OCI-LY3 (cell line): Measurements from ENCODE around the gene CD79A.

Experiments used
- H2AFZ ChIP-seq: fragments of 200-600, 300-600 bp; shearing (Covaris generic); 2 replicates; pipeline ENCODE4 v1.6.0; 2014; ENCODE audit warnings: antibody characterized with exemption, low read depth, low read length
- H3K27ac ChIP-seq: fragments of 200-600, 300-600 bp; sonication (generic); 2 replicates; pipeline ENCODE4 v1.5.1; 2014; ENCODE audit warnings: mild to moderate bottlenecking, low read length, moderate library complexity, mixed read lengths
- H3K27me3 ChIP-seq: fragments of 200-600, 300-600 bp; sonication (generic); 2 replicates; pipeline ENCODE4 v1.6.1; 2014; ENCODE audit warnings: low read depth, low read length, mixed read lengths
- H3K36me3 ChIP-seq: fragments of 200-600, 300-600 bp; sonication (generic); replicated peaks from 2 replicates; pipeline ENCODE3; 2014; ENCODE audit warnings: low read depth, low read length, mixed read lengths
- H3K4me1 ChIP-seq: fragments of 300-600, 200-600 bp; sonication (generic); 2 replicates; pipeline ENCODE4 v1.6.1; 2014; ENCODE audit warnings: low read length, mixed read lengths
- H3K4me2 ChIP-seq: fragments of 200-600, 300-600 bp; sonication (generic); 2 replicates; pipeline ENCODE4 v1.6.1; 2014; ENCODE audit warnings: low read length, mixed read lengths
- H3K4me3 ChIP-seq: fragments of 300-600, 200-600 bp; sonication (generic); 2 replicates; pipeline ENCODE4 v1.5.1; 2014; ENCODE audit warnings: antibody characterized with exemption, mild to moderate bottlenecking, low read length, moderate library complexity
- H3K79me2 ChIP-seq: fragments of 300-600, 200-600 bp; shearing (Covaris generic); 2 replicates; pipeline ENCODE4 v1.6.1; 2014; ENCODE audit warnings: mild to moderate bottlenecking, low read length, mixed read lengths
- H3K9ac ChIP-seq: fragments of 300-600, 200-600 bp; shearing (Covaris generic); 2 replicates; pipeline ENCODE4 v1.6.0; 2014; ENCODE audit warnings: mild to moderate bottlenecking, low read length, moderate library complexity
- H3K9me3 ChIP-seq: fragments of 200-600, 300-600 bp; shearing (Covaris generic); 2 replicates; pipeline ENCODE4 v1.6.1; 2014; ENCODE audit warnings: low read length, mixed read lengths; ENCODE audit not compliant: insufficient read depth
- H4K20me1 ChIP-seq: fragments of 200-600, 300-600 bp; sonication (generic); 2 replicates; pipeline ENCODE4 v1.6.1; 2016; ENCODE audit warnings: low read length, mixed read lengths; ENCODE audit not compliant: insufficient read depth
- CTCF ChIP-seq: fragments of 200-600, 300-600 bp; sonication (generic); IDR thresholded peaks from 2 replicates; pipeline ENCODE4 v1.5.1; 2014; ENCODE audit warnings: antibody characterized with exemption, low read length, low read depth
- EZH2phosphoT487 ChIP-seq: fragments of 200-600 bp; shearing (Covaris generic); IDR thresholded peaks from 2 replicates; pipeline ENCODE4 v1.6.1; 2018; ENCODE audit warnings: antibody characterized with exemption, mixed run types, low read depth

Gene CD79A

GRCh38 chr19:41923045-41923788, 46.1 kb downstream of the CD79A start:
- Histone ChIP-seq H2AFZ (no peak overlapping the region), H3K36me3 (no peaks in the 10 kb centered on the region), H3K79me2 (no peaks in the 10 kb centered on the region), H3K4me1 (peaks cover 25% of the 10 kb centered on the region), H3K9me3 (no peaks in the 10 kb centered on the region), H3K27me3 (peaks cover 28% of the 10 kb centered on the region), H3K27ac (no peak overlapping the region), H3K9ac (no peak overlapping the region; the same call in 1 of the 2 replicates), H3K4me3 (no peak overlapping the region), H4K20me1 (no peaks in the 10 kb centered on the region), H3K4me2 (peak overlapping the region; percentile 40; the same call in 1 of the 2 replicates)
- no peak for TF ChIP-seq CTCF
- TF ChIP-seq EZH2phosphoT487: no peak

DNA sequence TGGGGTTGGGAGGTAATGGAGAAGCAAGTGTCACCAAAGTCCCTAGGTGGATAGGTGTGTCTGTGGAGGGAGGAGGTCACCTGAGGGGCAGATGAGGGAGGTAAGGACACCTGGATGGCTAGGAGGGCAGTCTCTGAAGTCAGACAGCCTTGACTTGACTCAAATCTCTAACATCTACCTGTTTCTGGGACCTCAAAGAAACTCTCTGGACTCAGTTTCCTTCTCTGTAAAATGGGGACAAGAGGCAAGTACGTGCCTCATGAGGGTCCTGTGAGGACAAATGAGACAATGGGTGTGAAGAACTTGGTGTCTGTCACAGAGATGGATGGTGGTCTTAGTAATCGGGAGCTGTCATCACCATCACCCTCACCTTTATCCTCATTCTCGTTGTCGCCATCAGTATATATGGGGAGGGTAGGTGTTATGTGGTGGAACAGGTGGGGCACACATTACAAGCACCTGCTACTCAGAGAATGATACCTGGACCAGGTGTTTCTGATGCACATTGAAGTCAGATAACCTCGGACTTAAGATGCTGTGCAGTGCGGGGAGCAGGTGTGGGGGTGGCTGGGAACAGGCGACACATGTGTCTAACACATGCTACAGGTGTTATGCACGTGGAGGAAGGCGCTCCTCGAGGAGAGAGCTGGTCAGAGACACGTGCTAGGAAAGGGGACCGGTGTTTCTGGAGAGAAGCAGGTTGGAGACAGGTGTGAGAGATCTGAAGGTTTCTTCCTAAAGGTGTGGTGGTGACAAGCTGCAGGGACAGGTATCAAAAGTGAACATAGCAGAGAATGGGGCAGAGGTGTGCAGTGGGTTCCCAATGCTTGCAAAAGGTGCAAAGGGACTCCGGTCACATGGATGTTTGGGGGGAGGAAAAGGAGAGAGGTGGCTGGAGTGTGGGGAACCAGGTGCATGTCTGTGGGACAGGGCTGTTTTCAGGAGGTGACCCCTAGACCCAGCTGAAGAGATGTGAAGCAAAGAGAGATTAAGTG, 47.4 kb downstream of the CD79A start:
- H2AFZ ChIP-seq: no peak overlapping the region
- no peak overlapping the region for H3K4me3 ChIP-seq
- H3K36me3 ChIP-seq: no peaks in the 10 kb centered on the region
- H3K27me3 ChIP-seq: peaks cover 33% of the 10 kb centered on the region
- TF ChIP-seq EZH2phosphoT487 (no peak), CTCF (no peak)
- H3K9ac ChIP-seq: no peak overlapping the region
- H3K27ac ChIP-seq: no peak overlapping the region
- H3K9me3 ChIP-seq: no peaks in the 10 kb centered on the region
- H4K20me1 ChIP-seq: no peaks in the 10 kb centered on the region
- H3K4me1 ChIP-seq: peaks cover 33% of the 10 kb centered on the region
- H3K4me2 ChIP-seq: no peak overlapping the region
- no peaks in the 10 kb centered on the region for H3K79me2 ChIP-seq

DNA sequence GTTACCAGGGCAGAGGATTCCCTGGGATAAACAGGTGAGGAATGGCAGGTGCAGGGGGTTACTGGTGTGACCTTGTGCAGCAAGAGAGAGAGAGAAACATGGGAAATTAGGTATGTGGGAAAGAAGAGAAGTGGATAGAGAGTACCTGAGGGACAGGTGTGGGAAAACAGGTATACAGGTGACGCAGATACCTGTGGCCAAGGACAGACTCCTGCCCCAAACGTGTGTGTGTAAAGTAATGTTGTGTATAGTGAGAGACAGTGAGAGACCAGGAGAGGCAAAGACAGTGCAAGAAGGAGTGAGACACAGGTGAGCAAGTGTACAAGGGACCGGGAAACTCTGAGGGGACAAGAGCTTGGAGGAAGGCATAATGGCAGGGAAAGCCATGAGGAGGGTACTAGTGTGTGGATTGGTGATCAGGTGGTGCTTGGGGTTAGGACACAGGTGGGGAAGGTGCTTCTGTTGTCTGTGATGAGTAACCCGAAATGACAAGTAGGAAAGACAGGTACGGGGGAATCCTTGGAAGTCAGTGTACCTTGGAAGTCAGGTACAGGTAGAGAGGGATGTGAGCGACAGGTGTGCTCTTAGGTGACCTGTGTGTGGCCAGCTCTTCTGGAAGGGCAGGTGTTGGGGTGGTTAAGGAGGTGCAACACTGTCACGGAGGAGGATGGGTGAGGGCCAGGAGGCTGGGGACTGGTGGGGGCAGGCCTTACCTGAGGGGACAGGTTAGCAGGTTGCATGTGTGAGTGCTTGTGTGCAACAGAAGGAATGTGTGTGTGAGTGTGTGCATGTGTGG, 48.3 kb downstream of the CD79A start:
- Histone ChIP-seq H3K4me2 (no peak overlapping the region), H3K9ac (no peak overlapping the region), H3K36me3 (no peaks in the 10 kb centered on the region), H3K4me3 (no peak overlapping the region), H3K79me2 (no peaks in the 10 kb centered on the region), H3K27me3 (peaks cover 42% of the 10 kb centered on the region), H3K27ac (no peak overlapping the region), H3K4me1 (peaks cover 42% of the 10 kb centered on the region), H3K9me3 (no peaks in the 10 kb centered on the region), H2AFZ (no peak overlapping the region), H4K20me1 (no peaks in the 10 kb centered on the region)
- TF ChIP-seq EZH2phosphoT487: no peak

- Histone ChIP-seq H3K27me3 (peaks cover 50% of the 10 kb centered on the region), H3K9ac (no peak overlapping the region)
Measured at GRCh38 chr19:41926028-41926762, 49.1 kb downstream of the CD79A start.

More at GRCh38 chr19:41926028-41926762, 49.1 kb downstream of the CD79A start:
- Histone ChIP-seq H3K4me1 (peaks cover 46% of the 10 kb centered on the region), H3K36me3 (no peaks in the 10 kb centered on the region), H3K27ac (no peak overlapping the region), H3K79me2 (no peaks in the 10 kb centered on the region), H3K9me3 (no peaks in the 10 kb centered on the region), H3K4me2 (no peak overlapping the region), H3K4me3 (no peak overlapping the region), H4K20me1 (no peaks in the 10 kb centered on the region), H2AFZ (no peak overlapping the region)
- no peak for TF ChIP-seq EZH2phosphoT487
- TF ChIP-seq CTCF: no peak
